Measurements from ENCODE around the gene TXNDC8. TPM values are rescaled to one million over a fixed set of nuclear protein-coding genes. Genes with fewer than 3 reads are reported as not detected.

Gene TXNDC8
- total and polyA plus RNA-seq, 2 experiments from 2014 or later: not detected

GRCh38 chr9:110332766-110333165 is 4.9 kb downstream of the TXNDC8 start:
- H3K27ac Mint-ChIP-seq: no peak overlapping the region
- Histone ChIP-seq H3K4me3 (no peak overlapping the region), H3K9me2 (ENCODE audit: insufficient read depth) (0 out of 2 replicates have a peak, but pooled peaks cover 4% of the 10 kb centered on the region), H2AFZ (no peak overlapping the region), H3K79me2 (replicated peaks; ENCODE audit: insufficient read depth) (no peaks in the 10 kb centered on the region), H3K4me2 (no peak overlapping the region), H3F3A (replicated peaks; ENCODE audit: low read depth) (no peaks in the 10 kb centered on the region), H3K27me3 (ENCODE audit: insufficient read depth) (no peaks in the 10 kb centered on the region), H3K36me3 (ENCODE audit: insufficient read depth) (no peaks in the 10 kb centered on the region), H3K4me1 (ENCODE audit: insufficient read depth) (no peaks in the 10 kb centered on the region), H4K20me1 (replicated peaks; ENCODE audit: insufficient read depth) (no peaks in the 10 kb centered on the region), H3K27ac (ENCODE audit: low read depth) (no peak overlapping the region)
- no peaks in the 10 kb centered on the region for H3K36me3 Mint-ChIP-seq (ENCODE audit: low read depth)
- no peak overlapping the region for H3K4me3 Mint-ChIP-seq
- DNase-seq (ENCODE audit: low spot score) (no peak), ATAC-seq (no peak)
- no peaks in the 10 kb centered on the region for H3K9me3 Mint-ChIP-seq
- no peaks in the 10 kb centered on the region for H3K27me3 Mint-ChIP-seq (ENCODE audit: insufficient read depth, low read depth, poor library complexity)
- TF ChIP-seq EZH2phosphoT487 (IDR thresholded peaks at IDR 0.05; ENCODE audit: unreplicated experiment) (no peak), ZNF114 (CRISPR knock-in tag; IDR thresholded peaks at IDR 0.05) (no peak), EZH2 (IDR thresholded peaks at IDR 0.05; ENCODE audit: low read depth, unreplicated experiment) (no peak)
- H3K4me1 Mint-ChIP-seq: no peaks in the 10 kb centered on the region

- no peak overlapping the region for H3K4me3 Mint-ChIP-seq
- H4K20me1 ChIP-seq (replicated peaks; ENCODE audit: insufficient read depth): no peaks in the 10 kb centered on the region
- ATAC-seq (no peak), DNase-seq (ENCODE audit: low spot score) (no peak)
- H3K4me1 Mint-ChIP-seq: no peaks in the 10 kb centered on the region
- H3K79me2 ChIP-seq (replicated peaks; ENCODE audit: insufficient read depth): no peaks in the 10 kb centered on the region
- no peak overlapping the region for H3K4me2 ChIP-seq
- H3K27me3 Mint-ChIP-seq (ENCODE audit: insufficient read depth, low read depth, poor library complexity): no peaks in the 10 kb centered on the region
- no peaks in the 10 kb centered on the region for H3K36me3 Mint-ChIP-seq (ENCODE audit: low read depth)
- H3K27me3 ChIP-seq (ENCODE audit: insufficient read depth): no peaks in the 10 kb centered on the region
- no peak overlapping the region for H3K4me3 ChIP-seq
- no peak overlapping the region for H3K27ac ChIP-seq (ENCODE audit: low read depth)
- no peaks in the 10 kb centered on the region for H3K4me1 ChIP-seq (ENCODE audit: insufficient read depth)
- 0 out of 2 replicates have a peak, but pooled peaks cover 4% of the 10 kb centered on the region for H3K9me2 ChIP-seq (ENCODE audit: insufficient read depth)
- no peak overlapping the region for H2AFZ ChIP-seq
- no peak overlapping the region for H3K27ac Mint-ChIP-seq
- no peaks in the 10 kb centered on the region for H3F3A ChIP-seq (replicated peaks; ENCODE audit: low read depth)
- no peaks in the 10 kb centered on the region for H3K36me3 ChIP-seq (ENCODE audit: insufficient read depth)
- no peaks in the 10 kb centered on the region for H3K9me3 Mint-ChIP-seq
- TF ChIP-seq CREB1 (CRISPR knock-in tag; IDR thresholded peaks at IDR 0.05; ENCODE audit: low read depth): no peak
- TF ChIP-seq ZNF331 (CRISPR knock-in tag; IDR thresholded peaks at IDR 0.05; ENCODE audit: low read depth): no peak
- TF ChIP-seq, protein P1, sequence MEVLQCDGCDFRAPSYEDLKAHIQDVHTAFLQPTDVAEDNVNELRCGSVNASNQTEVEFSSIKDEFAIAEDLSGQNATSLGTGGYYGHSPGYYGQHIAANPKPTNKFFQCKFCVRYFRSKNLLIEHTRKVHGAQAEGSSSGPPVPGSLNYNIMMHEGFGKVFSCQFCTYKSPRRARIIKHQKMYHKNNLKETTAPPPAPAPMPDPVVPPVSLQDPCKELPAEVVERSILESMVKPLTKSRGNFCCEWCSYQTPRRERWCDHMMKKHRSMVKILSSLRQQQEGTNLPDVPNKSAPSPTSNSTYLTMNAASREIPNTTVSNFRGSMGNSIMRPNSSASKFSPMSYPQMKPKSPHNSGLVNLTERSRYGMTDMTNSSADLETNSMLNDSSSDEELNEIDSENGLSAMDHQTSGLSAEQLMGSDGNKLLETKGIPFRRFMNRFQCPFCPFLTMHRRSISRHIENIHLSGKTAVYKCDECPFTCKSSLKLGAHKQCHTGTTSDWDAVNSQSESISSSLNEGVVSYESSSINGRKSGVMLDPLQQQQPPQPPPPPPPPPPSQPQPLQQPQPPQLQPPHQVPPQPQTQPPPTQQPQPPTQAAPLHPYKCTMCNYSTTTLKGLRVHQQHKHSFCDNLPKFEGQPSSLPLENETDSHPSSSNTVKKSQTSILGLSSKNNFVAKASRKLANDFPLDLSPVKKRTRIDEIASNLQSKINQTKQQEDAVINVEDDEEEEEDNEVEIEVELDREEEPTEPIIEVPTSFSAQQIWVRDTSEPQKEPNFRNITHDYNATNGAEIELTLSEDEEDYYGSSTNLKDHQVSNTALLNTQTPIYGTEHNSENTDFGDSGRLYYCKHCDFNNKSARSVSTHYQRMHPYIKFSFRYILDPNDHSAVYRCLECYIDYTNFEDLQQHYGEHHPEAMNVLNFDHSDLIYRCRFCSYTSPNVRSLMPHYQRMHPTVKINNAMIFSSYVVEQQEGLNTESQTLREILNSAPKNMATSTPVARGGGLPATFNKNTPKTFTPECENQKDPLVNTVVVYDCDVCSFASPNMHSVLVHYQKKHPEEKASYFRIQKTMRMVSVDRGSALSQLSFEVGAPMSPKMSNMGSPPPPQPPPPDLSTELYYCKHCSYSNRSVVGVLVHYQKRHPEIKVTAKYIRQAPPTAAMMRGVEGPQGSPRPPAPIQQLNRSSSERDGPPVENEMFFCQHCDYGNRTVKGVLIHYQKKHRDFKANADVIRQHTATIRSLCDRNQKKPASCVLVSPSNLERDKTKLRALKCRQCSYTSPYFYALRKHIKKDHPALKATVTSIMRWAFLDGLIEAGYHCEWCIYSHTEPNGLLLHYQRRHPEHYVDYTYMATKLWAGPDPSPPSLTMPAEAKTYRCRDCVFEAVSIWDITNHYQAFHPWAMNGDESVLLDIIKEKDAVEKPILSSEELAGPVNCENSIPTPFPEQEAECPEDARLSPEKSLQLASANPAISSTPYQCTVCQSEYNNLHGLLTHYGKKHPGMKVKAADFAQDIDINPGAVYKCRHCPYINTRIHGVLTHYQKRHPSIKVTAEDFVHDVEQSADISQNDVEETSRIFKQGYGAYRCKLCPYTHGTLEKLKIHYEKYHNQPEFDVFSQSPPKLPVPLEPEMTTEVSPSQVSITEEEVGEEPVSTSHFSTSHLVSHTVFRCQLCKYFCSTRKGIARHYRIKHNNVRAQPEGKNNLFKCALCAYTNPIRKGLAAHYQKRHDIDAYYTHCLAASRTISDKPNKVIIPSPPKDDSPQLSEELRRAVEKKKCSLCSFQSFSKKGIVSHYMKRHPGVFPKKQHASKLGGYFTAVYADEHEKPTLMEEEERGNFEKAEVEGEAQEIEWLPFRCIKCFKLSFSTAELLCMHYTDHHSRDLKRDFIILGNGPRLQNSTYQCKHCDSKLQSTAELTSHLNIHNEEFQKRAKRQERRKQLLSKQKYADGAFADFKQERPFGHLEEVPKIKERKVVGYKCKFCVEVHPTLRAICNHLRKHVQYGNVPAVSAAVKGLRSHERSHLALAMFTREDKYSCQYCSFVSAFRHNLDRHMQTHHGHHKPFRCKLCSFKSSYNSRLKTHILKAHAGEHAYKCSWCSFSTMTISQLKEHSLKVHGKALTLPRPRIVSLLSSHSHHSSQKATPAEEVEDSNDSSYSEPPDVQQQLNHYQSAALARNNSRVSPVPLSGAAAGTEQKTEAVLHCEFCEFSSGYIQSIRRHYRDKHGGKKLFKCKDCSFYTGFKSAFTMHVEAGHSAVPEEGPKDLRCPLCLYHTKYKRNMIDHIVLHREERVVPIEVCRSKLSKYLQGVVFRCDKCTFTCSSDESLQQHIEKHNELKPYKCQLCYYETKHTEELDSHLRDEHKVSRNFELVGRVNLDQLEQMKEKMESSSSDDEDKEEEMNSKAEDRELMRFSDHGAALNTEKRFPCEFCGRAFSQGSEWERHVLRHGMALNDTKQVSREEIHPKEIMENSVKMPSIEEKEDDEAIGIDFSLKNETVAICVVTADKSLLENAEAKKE (CRISPR knock-in tag; IDR thresholded peaks at IDR 0.05): no peak
- no peak for TF ChIP-seq JUNB (IDR thresholded peaks at IDR 0.05; ENCODE audit: unreplicated experiment)
- no peak for TF ChIP-seq EZH2phosphoT487 (IDR thresholded peaks at IDR 0.05; ENCODE audit: unreplicated experiment)
- no peak for TF ChIP-seq EZH2 (IDR thresholded peaks at IDR 0.05; ENCODE audit: low read depth, unreplicated experiment)
- TF ChIP-seq POLR2AphosphoS5 (IDR thresholded peaks at IDR 0.05; ENCODE audit: low read depth): no peak
- TF ChIP-seq, protein P2, sequence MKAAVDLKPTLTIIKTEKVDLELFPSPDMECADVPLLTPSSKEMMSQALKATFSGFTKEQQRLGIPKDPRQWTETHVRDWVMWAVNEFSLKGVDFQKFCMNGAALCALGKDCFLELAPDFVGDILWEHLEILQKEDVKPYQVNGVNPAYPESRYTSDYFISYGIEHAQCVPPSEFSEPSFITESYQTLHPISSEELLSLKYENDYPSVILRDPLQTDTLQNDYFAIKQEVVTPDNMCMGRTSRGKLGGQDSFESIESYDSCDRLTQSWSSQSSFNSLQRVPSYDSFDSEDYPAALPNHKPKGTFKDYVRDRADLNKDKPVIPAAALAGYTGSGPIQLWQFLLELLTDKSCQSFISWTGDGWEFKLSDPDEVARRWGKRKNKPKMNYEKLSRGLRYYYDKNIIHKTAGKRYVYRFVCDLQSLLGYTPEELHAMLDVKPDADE (IDR thresholded peaks at IDR 0.05): no peak
- no peak for TF ChIP-seq STAT1 (IDR thresholded peaks at IDR 0.05; ENCODE audit: unreplicated experiment)
- TF ChIP-seq ZNF114 (CRISPR knock-in tag; IDR thresholded peaks at IDR 0.05): no peak
- no peak for TF ChIP-seq NANOG (IDR thresholded peaks at IDR 0.05; ENCODE audit: borderline replicate concordance)
Observed at GRCh38 chr9:110330484-110331105, 7.1 kb downstream of the TXNDC8 start.
